Endothelial cell of umbilical vein (primary cell): ENCODE data around the gene PAQR4. TPM values are rescaled to one million over a fixed set of nuclear protein-coding genes. Genes with fewer than 3 reads are reported as not detected.
A peak's percentile ranks its signal among the peaks of the same experiment; 100 is the strongest.

Experiments used
- BruUV-seq: library from RNA; stranded (reverse); fragments of 400-500 nt; replicated peaks from 2 replicates; lab custom pipeline; 2021; lab: Mats Ljungman, UMichigan
- CTCF ChIA-PET: fragments of 300-600, 350-600 bp; sonication (Branson Sonifier 250); formaldehyde crosslinking; loops from one replicate; lab custom pipeline; 2021; ENCODE audit warnings: antibody characterized with exemption, inconsistent platforms; lab: Charles Lee
- POLR2A ChIA-PET: fragments of 300-600, 350-600 bp; sonication (Branson Sonifier 250); formaldehyde crosslinking; loops from one replicate; lab custom pipeline; 2021; ENCODE audit warnings: antibody characterized with exemption, inconsistent platforms; lab: Charles Lee
- DNase-seq: peaks from one replicate; pipeline ENCODE4 v3.0.0-alpha.2; 2011; ENCODE audit warnings: low read depth, low spot score
- FAIRE-seq: peaks from 2 replicates; lab custom pipeline; 2011; peaks lifted over from hg19 to GRCh38; lab: Jason Lieb, UNC
- H2AFZ ChIP-seq: 2 replicates; pipeline ENCODE4 v1.6.0; 2012; ENCODE audit warnings: low read depth, low read length, control low read depth, inconsistent platforms
- H3K27ac ChIP-seq: 2 replicates; pipeline ENCODE4 v1.5.1; 2011; ENCODE audit warnings: low read depth, mild to moderate bottlenecking, control low read depth, low read length, moderate library complexity; ENCODE audit not compliant: insufficient read depth
- H3K27me3 ChIP-seq, 2 experiments: 2 replicates each; pipeline versions ENCODE4 v1.6.0 to v1.6.1; 2011; ENCODE audit warnings: low read length in 2 of 2, mixed read lengths in 1 of 2; ENCODE audit not compliant: control insufficient read depth in 2 of 2, insufficient read depth in 2 of 2
- H3K36me3 ChIP-seq, 2 experiments: 2 replicates in 1 of 2; 3 replicates in 1 of 2; pipeline ENCODE4 v1.5.1; 2011; ENCODE audit warnings: low read length in 2 of 2, mild to moderate bottlenecking in 1 of 2, moderate library complexity in 1 of 2; ENCODE audit not compliant: control insufficient read depth in 2 of 2, insufficient read depth in 2 of 2; ENCODE audit errors: extremely low read depth in 1 of 2
- H3K4me1 ChIP-seq: 3 replicates; pipeline ENCODE4 v1.5.1; 2011; ENCODE audit warnings: mild to moderate bottlenecking, low read length; ENCODE audit not compliant: control insufficient read depth, insufficient read depth; ENCODE audit errors: extremely low read depth
- H3K4me2 ChIP-seq: 2 replicates; pipeline ENCODE4 v1.6.1; 2011; ENCODE audit warnings: low read length, control low read depth, mixed read lengths; ENCODE audit not compliant: insufficient read depth
- H3K4me3 ChIP-seq, 3 experiments: fragments of 200-600 bp in 1 of 3; sonication (generic), shearing (Covaris generic) in 1 of 3; replicated peaks in 1 of 3; 2 replicates each; pipeline ENCODE4 v1.5.1; 2011 to 2016; ENCODE audit warnings: control low read depth in 3 of 3, low read length in 3 of 3, mild to moderate bottlenecking in 2 of 3, inconsistent platforms in 1 of 3, low read depth in 1 of 3, moderate library complexity in 1 of 3; ENCODE audit not compliant: insufficient read depth in 1 of 3
- H3K79me2 ChIP-seq: 2 replicates; pipeline ENCODE4 v1.6.0; 2012; ENCODE audit warnings: low read length, inconsistent platforms; ENCODE audit not compliant: control insufficient read depth, insufficient read depth
- H3K9ac ChIP-seq: replicated peaks from 2 replicates; pipeline ENCODE3; 2011; ENCODE audit warnings: low read length, control low read depth; ENCODE audit not compliant: insufficient read depth; ENCODE audit errors: extremely low read depth
- H3K9me1 ChIP-seq: replicated peaks from 3 replicates; pipeline ENCODE4 v1.6.0; 2011; ENCODE audit warnings: mild to moderate bottlenecking, low read length; ENCODE audit not compliant: control insufficient read depth, insufficient read depth; ENCODE audit errors: extremely low read depth
- H3K9me3 ChIP-seq: replicated peaks from 2 replicates; pipeline ENCODE4 v1.5.1; 2012; ENCODE audit warnings: low read length, inconsistent platforms; ENCODE audit not compliant: control insufficient read depth, insufficient read depth
- H4K20me1 ChIP-seq: replicated peaks from 2 replicates; pipeline ENCODE3; 2011; ENCODE audit warnings: mild to moderate bottlenecking, low read length; ENCODE audit not compliant: control insufficient read depth, insufficient read depth; ENCODE audit errors: extremely low read depth
- CTCF ChIP-seq, 2 donors: IDR thresholded peaks; 1 replicate in 1 of 2; 2 replicates in 1 of 2; pipeline ENCODE4 v1.5.1; 2011; ENCODE audit warnings: low read length in 2 of 2, mild to moderate bottlenecking in 2 of 2, moderate library complexity in 2 of 2, control low read depth in 1 of 2, inconsistent platforms in 1 of 2, low read depth in 1 of 2; ENCODE audit not compliant: insufficient read depth in 1 of 2; ENCODE audit errors: extremely low read depth in 1 of 2
- EZH2 ChIP-seq: IDR thresholded peaks from 2 replicates; pipeline ENCODE4 v1.6.1; 2012; ENCODE audit warnings: borderline replicate concordance, low read depth, mild to moderate bottlenecking, moderate library complexity, low read length, inconsistent platforms; ENCODE audit not compliant: severe bottlenecking
- FOS ChIP-seq: IDR thresholded peaks from 2 replicates; pipeline ENCODE4 v1.6.1; 2011; ENCODE audit warnings: mild to moderate bottlenecking, low read length, moderate library complexity, borderline replicate concordance; ENCODE audit not compliant: insufficient read depth
- GATA2 ChIP-seq: IDR thresholded peaks from 2 replicates; pipeline ENCODE4 v1.7.0; 2011; ENCODE audit warnings: low read depth, mild to moderate bottlenecking, moderate library complexity, mixed read lengths, low read length; ENCODE audit not compliant: insufficient read length, insufficient read depth
- JUN ChIP-seq: IDR thresholded peaks from 2 replicates; pipeline ENCODE4 v1.6.1; 2011; ENCODE audit warnings: borderline replicate concordance, low read depth; ENCODE audit not compliant: insufficient read length, insufficient read depth
- MYC ChIP-seq: IDR thresholded peaks from one replicate; pipeline ENCODE4 v1.6.1; 2011; ENCODE audit warnings: mild to moderate bottlenecking, low read depth, low read length
- POLR2A ChIP-seq: IDR thresholded peaks from 2 replicates; pipeline ENCODE4 v1.6.1; 2012; ENCODE audit warnings: low read depth, mild to moderate bottlenecking, control low read depth, low read length
- POLR2AphosphoS5 ChIP-seq: IDR thresholded peaks from 2 replicates; pipeline ENCODE4 v1.6.1; 2012; ENCODE audit warnings: low read depth, mild to moderate bottlenecking, control low read depth, low read length, moderate library complexity; ENCODE audit not compliant: insufficient read depth
- dilution Hi-C: fragments of 300-500 bp; cut with MboI; formaldehyde crosslinking; loops from one replicate; pipeline ENCODE4 v1.15.0; 2019; ENCODE audit warnings: low sequenced_read_pairs; ENCODE audit not compliant: extremely low pct_ligation_motif_present
- intact Hi-C: fragments of 100-400 bp; cut with micrococcal nuclease; formaldehyde crosslinking; loops from one replicate; pipeline ENCODE4 v1.10.0; 2022
- polyA plus RNA-seq, 4 experiments: library from polyadenylated mRNA; depleted of rRNA in 3 of 4; stranded (reverse) in 3 of 4; unstranded in 1 of 4; fragments of >200 nt; gene quantifications; 2 replicates each; pipeline versions ENCODE4 v1.2.1 to v1.2.3, GENCODE V29; 2011 to 2012; ENCODE audit warnings: missing spikeins in 1 of 4
- total RNA-seq: library from RNA; stranded (reverse); gene quantifications from 2 replicates; pipeline ENCODE4 v1.2.3, GENCODE V29; 2021
- TF ChIP-seq, protein P1 (sequence below): IDR thresholded peaks from 2 replicates; pipeline ENCODE4 v1.6.1; 2011; ENCODE audit not compliant: insufficient read depth, insufficient read length

PAQR4 gene
- total and polyA plus RNA-seq, 2 donors (not counting 3 experiments of a cell fraction or from before 2014, with no cell fraction given): 23.8 to 31.2 TPM

- Histone ChIP-seq H3K9ac (peak overlapping the region; percentile 90), H3K4me2 (peak overlapping the region; percentile 83), H3K27ac (peak overlapping the region; percentile 98), H3K9me3 (no peaks in the 10 kb centered on the region), H3K9me1 (no peaks in the 10 kb centered on the region), H3K27me3 (peaks cover 0 to 2% of the 10 kb centered on the region in 2 experiments), H3K4me3 (peak overlapping the region; percentile 45 to 61 (median 53)), H3K4me1 (peaks cover 18% of the 10 kb centered on the region), H3K79me2 (peaks cover 2% of the 10 kb centered on the region), H3K36me3 (peaks cover 0 to 5% of the 10 kb centered on the region in 2 experiments), H2AFZ (no peak overlapping the region), H4K20me1 (no peaks in the 10 kb centered on the region)
- BruUV-seq: TSS peak; percentile 74
- peak; percentile 65 for DNase-seq
- dilution Hi-C loops (no loop called here), intact Hi-C loops (loop anchor here (2.0 kb wide), 1 partner anchor 117 kb away; no protein-coding TSS in a partner anchor)
- POLR2A ChIA-PET: interaction anchor here (0.6 to 2.2 kb wide), 5 partner anchors 14 to 139 kb away, joined by 3 to 16 read pairs (median 4); partner anchors contain the start of gene ZNF213
- TF ChIP-seq JUN: no peak
- TF ChIP-seq POLR2A: peak; percentile 76
- no peak for TF ChIP-seq EZH2
- TF ChIP-seq FOS: peak; percentile 59
- TF ChIP-seq, protein P1, sequence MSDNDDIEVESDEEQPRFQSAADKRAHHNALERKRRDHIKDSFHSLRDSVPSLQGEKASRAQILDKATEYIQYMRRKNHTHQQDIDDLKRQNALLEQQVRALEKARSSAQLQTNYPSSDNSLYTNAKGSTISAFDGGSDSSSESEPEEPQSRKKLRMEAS: no peak
- no peak for TF ChIP-seq POLR2AphosphoS5
- no peak for TF ChIP-seq GATA2
- no peak for TF ChIP-seq MYC
- TF ChIP-seq CTCF (IDR thresholded peaks at IDR 0.05; ENCODE audit: extremely low read depth in 1 of 2, insufficient read depth in 1 of 2, low read depth in 1 of 2, low read length in 2 of 2): peak; percentile 9 to 30
- FAIRE-seq: peak; percentile 62
- CTCF ChIA-PET: interaction anchor here (1.4 to 6.1 kb wide), 5 partner anchors 9 to 108 kb away, joined by 6 to 52 read pairs (median 9); no protein-coding TSS in a partner anchor
Measured at GRCh38 chr16:3021449-3022207, 52.5 kb downstream of the PAQR4 start.
